Stimulated activated CD8-positive, alpha-beta memory T cell treated with anti-CD3 and anti-CD28 coated beads, Interleukin-15, amount 100 ng/mL, for 48 hours (primary cell): ENCODE data around the gene MYH13.

Experiments
- DNase-seq, 2 donors: peaks; one replicate each; pipeline ENCODE4 v3.0.0-alpha.2; 2020; ENCODE audit warnings: low read depth in 2 of 2

Gene MYH13

DNA sequence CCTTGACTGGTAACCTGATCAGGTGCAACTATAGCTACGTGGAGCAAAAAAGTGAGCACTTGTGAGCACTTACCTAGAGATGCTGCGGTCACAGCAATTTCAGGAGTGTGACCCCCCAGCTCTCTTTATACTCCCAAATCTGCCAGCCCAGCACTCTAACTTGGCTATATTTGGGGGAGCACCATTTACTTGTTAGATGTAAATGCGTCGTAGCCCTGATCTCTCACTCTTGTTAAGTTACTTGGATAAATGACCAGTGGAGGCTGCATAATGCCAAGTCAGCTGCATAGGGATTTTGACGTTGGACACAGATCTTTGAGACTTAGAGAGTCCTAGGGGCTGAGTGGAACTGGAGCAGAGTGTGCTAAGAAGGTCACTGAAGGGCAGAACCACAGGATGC lies at the start of gene MYH13:
Gene MYH13, minus strand, starts transcription at position 101 of the 400 bp plus-strand sequence. CDS start 8,476 bp downstream, outside the sequence.
- DNase-seq: no peak

DNA sequence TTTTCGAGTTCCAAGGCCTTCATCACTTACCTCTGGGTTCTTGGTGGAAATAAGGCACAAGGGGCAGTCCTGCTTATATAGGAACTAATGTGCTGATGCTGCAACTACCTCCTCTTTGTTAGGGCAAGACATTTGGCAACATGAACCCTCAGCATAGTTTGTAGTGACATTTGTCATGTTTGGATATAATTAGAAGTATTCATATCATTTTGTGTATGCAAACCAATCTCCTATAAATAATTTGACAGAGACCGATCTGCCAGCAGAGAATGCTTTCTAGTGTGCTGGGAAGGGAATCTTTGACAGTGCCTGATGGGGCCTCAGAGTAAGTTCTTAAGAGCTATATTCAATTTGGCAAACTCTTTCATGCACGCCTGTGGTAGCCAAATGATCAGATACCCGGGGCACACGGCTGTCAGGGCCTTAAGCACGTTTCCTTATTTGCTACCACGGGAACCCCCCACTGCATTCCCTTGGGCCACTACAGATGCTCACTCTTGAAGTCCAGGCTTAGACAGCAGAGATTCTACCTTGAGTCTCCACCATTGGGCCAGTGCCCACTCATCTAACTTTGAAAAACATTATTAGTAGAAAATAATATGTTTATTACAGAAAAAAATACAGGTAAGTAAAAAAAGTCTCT lies 49.2 kb upstream of the MYH13 start, which contains the start of gene MYH8:
Gene MYH8, minus strand, starts transcription at position 51 of the 643 bp plus-strand sequence. CDS start 1,723 bp downstream, outside the sequence.
- DNase-seq: no peak

GRCh38 chr17:10421211-10421610 lies 48.4 kb upstream of the MYH13 start:
- DNase-seq: no peak

DNA sequence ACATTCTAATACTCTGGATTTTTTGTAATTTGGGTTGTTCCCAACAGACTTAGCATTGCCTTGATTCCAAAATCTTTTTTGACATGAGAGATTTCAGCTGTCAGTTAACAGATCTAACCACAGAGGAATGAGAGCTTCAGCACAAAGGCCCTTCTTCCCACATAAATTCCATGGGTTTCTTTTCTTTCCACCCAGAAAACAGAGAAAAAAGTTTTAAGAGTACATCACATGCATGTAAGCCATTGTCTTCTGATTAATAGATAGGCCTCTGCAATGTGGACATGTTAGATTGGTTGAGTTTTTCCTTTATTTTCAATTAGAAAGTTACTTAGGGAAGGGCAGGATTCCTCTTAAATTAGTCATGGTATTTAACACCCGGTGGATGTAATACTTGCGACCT lies 48.0 kb upstream of the MYH13 start:
- DNase-seq: no peak

DNA sequence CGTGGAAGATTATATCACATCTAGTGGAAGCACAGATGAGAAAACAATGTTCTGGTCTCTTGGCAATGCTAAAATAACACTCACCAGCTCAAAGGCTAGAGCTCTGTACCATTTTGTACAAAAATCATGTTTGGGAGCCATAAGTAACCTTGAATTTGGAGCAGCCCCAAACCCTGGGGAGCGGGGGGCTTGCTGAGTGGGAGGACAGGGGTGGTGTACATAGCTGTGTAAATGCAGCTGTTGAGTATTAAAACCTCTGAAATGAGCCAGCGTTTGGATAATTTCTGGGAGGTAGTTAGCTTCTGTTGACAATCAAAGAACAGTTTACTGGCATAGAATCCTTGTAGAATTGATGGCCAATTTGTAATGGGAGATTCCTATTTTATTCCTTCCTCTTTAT lies 44.6 kb upstream of the MYH13 start:
- DNase-seq: no peak

- no peak for DNase-seq
Measured at GRCh38 chr17:10415161-10415560, 42.4 kb upstream of the MYH13 start.

GRCh38 chr17:10403589-10403988 lies 30.8 kb upstream of the MYH13 start:
- no peak for DNase-seq

DNA sequence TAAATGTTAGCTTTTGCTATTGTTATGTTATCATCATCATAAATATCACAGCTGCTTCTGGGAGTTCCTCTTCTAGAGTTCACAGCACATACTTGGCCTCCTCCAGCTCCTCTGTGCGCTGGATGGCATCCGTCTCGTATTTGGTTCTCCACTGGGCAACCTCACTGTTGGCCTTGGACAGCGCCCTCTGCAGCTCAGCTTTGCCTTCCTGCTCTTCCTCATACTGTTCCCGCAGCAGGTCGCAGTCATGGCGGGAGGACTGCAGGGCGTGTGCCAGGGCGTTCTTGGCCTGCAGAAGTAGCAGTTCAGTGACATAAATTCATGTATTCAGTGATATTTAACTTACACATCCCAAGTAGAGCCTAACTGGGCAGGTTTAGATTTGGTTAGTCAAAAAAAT lies 25.5 kb upstream of the MYH13 start:
- no peak for DNase-seq

- no peak for DNase-seq
Measured at GRCh38 chr17:10396524-10397163, 23.8 kb upstream of the MYH13 start.

- no peak for DNase-seq
Measured at GRCh38 chr17:10394201-10394887, 21.5 kb upstream of the MYH13 start.

- DNase-seq: no peak
Measured at GRCh38 chr17:10392880-10393279, 20.1 kb upstream of the MYH13 start.

DNA sequence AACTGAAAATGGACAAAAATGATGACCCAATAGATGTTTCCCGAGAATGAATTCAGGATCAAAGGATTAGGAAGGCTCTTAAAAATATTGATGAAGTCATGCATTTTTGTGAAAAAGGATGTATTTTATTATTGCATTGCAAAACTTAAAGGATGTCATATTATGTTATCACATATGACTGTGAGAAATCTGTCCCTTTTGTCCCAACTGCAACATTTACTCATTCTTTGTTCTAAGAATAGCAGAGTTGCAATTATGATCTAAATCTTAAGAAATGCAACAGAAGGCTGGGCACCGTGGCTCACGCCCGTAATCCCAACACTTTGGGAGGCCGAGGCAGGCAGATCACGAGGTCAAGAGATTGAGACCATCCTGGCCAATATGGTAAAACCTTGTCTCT lies 13.1 kb upstream of the MYH13 start:
- no peak for DNase-seq

- no peak for DNase-seq
Measured at GRCh38 chr17:10384175-10384574, 11.4 kb upstream of the MYH13 start.

DNA sequence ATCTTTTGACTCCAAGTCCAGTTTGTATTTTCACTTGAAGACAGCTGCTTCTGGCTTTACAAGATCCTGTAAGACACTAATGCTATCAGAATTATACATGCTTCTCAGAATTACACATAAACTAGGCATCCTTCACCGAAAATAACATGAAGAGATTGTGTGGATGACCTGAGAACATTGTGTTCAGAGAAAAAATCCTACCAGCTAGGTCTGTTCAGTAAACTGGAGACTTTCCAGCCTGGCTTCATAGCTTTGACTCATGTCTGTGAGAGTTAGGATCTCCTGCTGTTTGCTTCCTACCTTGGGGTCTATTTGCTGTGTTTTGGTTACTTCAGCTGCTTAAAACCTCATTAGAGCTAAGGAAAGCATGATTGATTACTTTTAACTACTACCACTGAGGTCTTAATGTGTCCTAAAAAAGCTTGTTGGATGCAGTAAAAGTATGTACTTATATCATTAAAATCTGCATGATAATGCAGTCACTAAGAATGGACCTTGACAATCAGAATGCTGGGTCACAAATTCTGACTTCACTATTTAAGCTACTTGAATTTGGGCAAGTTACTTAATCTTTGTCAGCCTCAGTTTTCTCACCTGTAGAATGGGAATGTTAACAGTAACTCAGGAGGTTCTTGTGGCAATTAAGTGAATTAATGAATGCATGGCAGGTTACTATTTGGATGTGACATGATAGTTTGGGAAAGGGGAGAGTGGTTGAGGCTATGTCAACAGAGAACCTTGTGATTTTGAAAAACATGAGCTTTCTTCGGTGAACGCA lies 8.0 kb upstream of the MYH13 start:
- no peak for DNase-seq

GRCh38 chr17:10370016-10370608 lies 2.7 kb downstream of the MYH13 start:
- no peak for DNase-seq

DNA sequence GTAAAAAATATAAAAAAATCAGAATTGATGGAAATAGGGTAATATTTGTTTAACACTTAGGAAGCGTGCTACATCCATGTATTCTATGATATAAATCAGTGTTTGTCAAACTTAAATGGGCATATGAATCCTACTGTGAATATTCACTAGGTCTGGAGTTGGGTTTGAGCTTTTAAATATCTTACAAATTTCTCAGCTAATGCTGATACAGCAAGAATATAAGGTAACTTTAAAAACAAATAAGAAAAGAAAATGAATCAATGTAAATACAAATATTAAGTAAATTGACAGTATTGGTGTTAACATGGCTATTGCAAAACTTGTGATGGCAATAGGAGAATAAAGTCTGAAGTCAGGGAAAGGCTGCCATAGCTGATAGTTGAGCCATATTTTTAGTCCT lies 3.6 kb downstream of the MYH13 start:
- DNase-seq: no peak

DNA sequence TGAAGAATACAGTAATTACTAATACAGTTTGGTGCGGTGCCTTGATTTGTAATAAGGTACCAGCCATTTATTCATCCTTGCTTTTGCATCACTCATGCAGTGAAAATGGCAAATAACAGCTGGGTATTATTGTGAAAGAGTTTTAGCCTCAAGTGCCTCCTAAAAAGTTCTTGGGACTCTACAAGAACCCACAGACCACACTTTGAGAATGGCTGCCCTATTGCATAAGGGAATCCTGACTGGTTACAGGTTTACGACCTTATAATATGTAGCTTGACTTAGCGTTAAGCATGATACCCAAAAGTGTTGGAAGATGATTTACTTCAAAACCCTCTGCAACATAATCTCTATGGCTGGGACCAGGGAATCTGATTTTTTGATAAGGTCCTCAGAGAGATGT lies 4.2 kb downstream of the MYH13 start:
- no peak for DNase-seq

DNA sequence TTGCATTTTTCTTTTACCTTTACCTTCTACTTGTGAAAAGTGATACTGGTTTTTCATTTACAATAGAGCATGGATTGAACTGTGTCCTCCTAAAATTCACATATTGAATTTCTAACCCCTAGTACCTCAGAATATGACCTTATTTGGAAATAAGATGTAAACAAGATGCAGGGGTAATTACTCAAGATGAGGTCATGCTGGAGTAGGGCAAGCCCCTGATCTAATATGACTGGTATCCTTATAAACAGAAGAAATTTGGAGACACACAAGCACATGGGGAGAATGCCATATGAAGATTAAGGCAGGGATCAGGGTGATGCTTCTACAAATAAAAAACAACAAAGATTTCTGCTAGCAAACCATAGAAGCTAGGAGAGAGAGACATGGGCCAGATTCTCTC lies 12.2 kb downstream of the MYH13 start:
- DNase-seq: no peak

GRCh38 chr17:10357768-10358167 lies 15.0 kb downstream of the MYH13 start:
- peak; percentile 3 to 4 for DNase-seq

DNA sequence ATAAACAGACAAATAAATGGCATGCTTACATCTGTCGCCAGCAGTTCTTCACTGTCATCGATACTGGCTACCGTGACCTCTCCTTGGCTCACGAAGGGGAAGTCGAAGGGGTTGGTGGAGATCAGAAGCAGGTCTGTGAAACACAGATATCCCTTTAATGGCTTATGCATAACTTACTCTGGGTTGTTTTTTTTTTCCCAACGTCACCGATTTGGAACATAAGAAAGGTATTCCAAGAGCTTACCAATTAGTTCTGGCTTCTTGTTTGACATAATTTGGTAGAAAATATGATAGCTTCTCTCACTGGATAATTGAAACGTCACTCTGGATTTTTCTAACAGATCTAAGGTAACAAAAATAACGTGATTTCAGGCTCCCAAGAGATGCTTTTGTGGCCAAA lies 18.2 kb downstream of the MYH13 start:
- no peak for DNase-seq

DNA sequence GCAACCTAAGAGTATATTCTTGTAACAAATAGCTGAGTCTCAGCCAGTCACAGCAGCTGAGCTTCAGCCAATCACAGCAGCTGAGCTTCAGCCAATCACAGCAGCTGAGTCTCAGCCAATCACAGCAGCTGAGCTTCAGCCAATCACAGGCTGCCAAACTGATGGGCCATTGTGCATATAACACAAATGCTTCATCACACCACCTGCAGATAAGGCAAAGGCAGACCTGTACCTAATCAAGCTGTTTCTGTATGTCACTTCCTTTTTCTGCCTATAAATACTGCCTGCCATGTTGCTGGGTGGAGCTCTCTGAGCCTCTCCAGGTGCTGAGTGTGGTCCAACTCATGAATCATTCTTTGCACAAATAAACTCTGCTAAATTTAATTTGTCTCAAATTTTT lies 19.9 kb downstream of the MYH13 start:
- no peak for DNase-seq

DNA sequence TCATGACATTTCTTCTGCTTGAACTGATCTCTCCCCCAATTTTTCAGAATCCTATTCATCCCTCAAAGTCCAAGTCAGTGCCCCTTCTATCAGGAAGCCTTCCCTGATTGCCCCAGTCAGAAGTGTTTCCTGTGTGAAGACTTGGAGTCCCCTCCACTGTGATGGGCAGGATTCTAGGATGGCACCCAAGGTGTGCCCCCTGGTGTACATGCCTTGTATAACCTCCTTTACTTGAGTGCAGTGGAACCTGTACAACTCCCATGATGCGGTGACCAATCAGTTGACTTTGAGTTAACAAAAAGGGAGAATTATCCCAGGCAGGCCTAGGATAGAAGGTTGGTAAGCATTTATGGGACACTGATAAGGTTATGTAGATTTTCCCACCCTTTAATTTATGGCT lies 23.4 kb downstream of the MYH13 start:
- DNase-seq: no peak
